ENCODE results near the gene RAB1B.
"Not testable (repeated sequence)": the region's sequence is repeated elsewhere in the genome, so short reads cannot be mapped to it uniquely, and the experiment has no call there.

The RAB1B gene

DNA sequence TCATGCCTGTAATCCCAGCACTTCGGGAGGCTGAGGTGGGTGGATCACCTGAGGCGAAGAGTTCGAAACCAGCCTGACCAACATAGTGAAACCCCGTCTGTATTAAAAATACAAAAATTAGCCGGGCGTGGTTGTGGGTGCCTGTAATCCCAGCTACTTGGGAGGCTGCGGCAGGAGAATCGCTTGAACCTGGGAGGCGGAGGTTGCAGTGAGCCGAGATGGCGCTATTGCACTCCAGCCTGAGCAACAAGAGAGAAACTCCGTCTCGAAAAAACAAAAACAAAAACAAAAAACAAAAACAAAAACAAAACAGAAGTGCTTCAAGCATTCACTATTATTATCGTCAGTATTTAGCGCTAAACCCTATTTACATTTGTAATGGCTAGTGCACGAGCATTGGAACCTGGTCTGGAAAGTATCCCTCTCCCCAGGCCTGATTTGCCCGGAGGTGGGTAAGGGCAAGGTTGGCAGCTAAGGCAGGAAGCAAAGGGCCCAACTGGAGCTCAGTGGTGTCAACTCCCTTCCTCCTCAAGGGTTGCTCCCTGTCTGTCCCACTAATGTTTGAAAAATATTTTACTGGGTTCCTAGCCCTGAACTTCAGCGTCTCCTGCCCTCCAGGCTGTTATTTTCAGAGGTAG, 42.5 kb downstream of the RAB1B start:
- not testable (repeated sequence) for DNase-seq

DNA sequence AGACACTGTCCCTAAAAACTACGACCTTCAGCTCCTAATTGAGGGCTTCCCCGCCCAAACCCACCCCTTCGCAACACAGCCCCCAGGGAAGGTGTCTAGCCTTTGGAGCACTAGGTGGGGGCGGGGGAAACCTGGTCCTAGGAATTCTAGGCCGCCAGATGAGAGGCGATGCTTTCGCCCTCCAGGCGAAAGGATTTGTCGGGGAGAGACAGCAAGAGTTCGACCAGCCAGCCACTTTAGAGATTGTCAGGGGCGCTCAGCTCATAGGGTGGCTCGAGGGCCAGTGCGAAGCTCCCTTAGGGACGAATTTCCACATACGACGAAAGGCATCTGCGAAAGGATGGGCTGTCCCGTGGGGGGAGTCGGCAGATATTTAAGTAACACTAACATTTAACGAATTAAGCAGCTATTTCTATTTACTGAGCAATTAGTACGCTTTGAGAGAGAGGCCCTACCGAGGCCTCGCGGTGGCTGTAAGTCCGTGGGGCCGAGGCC, 43.1 kb downstream of the RAB1B start:
- no peak for DNase-seq

DNA sequence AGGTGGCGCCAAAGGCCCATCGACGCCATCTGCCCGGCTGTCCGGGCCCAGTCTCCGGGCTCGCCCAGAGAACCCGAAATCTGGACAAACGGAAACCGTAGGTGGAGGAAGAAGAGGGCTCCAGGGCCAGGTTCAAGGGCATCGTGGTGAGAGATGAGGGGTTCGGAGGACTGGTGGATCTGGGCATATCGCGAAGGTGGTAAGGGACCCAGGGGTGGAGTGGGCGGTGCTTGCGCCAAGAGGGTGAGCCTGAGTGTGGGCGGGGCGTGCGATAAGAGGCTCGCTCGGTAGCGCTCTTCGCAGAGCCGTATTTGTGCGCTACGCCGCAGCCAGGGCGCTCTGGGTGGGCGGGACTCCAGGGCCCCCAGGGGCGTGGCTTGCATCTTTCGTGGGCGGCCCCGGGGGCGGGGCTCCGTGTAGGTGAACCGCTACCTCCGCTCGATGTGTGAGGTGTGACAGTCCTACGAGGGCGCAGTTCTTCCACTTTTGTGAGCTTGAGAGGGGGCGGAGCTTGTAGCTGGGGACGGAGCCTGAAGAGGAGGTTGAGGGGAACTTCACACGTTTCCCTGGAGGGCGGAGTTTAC, 43.6 kb downstream of the RAB1B start:
- DNase-seq = peak; percentile 89

DNA sequence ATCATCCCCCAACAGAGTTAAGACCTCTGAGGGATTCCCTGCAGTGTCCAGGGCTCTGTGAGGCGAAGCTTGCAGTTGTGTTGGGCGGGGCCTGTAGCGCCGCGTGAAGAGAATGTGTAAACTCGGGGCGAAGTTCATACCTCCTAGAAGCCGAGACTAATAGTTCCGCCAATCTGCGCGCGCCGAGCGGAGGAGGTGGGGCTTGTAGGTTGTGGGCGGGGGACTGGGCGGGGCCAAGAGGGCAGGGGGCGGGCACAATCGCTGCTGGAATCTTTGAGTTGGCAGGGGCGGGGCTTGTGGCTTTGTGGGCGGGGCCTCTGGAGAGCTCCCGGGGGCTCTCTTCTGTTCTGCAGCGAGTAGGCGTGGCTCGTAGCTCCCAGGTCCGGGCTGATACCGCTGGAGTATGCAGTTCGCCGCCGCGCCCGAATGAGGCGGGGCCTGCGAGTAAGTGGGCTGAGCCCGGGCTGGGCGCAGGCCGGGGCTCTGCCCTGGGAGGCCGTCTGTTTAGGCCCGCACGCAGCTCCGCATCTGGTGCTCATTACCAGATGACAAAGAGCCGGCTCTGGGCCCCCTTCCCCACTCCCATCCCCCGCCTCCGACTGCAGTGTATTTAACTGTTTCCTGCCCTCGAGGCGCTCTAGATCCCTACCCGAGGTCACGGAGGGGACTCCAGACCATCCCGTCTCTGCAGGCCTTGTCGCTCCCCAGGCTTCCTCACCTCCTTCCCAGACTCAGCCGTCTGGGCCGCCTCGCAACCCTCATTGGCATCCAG, 44.3 kb downstream of the RAB1B start:
- DNase-seq = peak; percentile 99

DNA sequence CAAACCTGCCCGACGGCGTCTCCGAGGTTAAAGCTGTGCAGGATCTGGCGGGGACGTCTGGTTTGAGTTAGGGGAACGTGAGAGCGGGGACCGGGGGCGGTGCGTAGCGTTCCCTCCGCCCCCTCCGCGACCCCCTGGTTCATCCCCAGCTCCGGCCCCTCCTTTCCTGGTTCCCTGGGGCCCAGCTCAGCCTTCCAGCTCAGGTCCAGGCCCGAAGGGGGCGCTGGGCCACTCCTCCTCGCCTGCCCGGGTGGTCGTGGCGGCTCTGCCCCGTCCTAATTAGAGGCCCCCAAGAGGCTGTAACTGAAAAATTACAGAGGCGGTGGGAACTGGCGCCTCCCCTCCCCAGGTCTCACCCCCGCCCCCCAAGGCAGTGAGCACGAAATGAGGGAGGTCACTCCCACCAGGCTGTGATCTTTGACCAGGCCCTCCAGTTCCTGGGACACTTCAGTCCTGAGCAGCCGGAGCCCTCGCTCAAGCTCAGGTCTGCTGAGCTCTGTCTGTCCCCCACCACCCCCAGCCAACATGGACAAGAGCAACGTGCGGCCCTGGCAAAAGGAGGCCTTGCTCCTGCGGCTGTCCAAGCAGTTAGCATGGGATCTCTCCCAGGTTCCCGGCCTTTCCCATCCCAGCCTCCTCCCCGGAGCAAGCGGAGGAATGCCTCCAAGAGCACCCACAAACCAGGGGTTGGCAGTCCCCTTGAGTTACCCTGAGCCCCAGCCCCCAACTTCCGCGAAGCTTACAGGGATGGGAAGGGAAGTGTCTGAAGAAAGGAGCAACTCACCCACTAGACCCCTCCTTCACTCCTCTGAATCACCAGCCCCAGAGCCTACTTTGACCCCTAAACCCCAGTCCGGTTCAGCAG, 45.1 kb downstream of the RAB1B start:
- DNase-seq = peak; percentile 67

DNA sequence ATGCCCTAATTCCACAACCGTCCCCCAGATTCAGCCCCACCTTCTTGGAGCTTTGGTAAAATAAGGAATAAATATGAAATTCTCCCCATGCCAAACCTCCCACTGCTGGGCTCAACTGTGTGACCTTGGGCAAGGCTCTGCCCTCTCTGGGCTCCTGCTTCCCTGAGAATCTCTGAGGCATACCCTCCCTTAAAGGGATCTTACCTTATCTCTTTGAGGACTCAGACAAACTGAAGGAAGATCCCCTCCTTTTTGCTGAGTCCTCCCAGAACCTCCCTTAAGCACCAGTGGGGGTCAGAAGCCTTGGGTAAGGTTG, 45.7 kb downstream of the RAB1B start:
- no peak for DNase-seq

DNA sequence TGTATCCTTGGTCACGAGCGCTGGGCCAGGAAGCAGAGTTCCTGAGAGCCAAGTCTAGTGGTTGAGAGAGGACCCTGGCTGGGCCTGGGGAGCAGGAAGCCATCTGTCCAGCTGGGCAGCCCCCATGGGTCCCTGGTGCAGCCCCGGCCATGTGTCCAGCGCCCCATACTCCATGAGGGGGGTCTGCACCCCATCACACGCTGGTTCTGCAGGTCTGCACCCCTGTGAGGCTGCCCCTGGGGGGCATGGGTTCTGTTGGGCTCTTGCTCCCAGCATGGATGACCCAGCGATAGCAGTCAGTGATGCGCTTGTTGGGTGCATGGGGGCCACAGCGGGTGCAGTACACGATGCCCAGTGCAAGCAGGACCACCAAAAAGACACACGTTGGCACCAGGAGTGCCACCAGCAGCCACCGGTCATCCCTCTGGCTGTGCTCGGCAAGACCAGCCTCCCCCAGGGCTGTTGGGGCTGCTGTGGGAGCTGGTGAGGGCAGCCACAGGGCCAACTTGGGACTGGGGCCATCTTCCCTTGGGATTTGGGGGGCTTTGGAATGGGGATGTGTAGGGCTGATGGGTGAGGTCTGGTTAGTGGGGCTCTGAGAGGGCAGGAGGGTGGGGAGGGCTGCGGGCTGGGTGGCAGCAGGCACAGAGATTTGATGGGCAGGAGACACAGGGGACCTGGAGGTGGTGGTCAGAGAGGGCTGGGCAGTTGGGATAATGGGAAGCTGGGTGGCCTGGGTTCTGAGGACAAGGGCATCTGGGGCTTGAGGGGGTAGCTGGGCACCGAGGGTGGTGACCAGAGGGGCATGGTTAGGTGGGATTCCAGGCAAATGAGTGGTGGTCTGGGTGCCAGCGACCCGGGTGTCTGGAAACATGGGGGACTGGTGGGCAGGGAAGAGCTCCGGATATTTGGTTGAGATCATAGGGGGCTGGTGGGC, 46.4 kb downstream of the RAB1B start:
- no peak for DNase-seq

DNA sequence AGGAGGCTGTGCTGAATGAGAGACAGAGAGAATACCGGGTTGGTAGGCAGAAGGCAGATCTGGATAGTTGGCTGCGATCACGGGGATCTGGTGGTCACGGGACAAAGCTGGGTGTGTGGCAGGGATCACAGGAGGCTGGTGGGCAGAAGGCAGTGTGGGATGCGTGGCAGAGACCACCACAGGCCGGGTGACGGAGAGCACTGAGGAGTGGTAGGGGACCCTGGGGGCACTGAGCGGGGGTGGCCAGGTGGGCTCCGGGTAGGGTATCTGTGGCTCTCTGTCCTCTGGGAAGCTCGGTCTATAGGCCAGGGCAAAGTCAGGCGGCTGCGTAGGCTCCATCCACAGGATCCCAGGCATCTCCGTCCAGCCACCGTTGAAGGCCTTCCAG, 47.1 kb downstream of the RAB1B start:
- no peak for DNase-seq

DNA sequence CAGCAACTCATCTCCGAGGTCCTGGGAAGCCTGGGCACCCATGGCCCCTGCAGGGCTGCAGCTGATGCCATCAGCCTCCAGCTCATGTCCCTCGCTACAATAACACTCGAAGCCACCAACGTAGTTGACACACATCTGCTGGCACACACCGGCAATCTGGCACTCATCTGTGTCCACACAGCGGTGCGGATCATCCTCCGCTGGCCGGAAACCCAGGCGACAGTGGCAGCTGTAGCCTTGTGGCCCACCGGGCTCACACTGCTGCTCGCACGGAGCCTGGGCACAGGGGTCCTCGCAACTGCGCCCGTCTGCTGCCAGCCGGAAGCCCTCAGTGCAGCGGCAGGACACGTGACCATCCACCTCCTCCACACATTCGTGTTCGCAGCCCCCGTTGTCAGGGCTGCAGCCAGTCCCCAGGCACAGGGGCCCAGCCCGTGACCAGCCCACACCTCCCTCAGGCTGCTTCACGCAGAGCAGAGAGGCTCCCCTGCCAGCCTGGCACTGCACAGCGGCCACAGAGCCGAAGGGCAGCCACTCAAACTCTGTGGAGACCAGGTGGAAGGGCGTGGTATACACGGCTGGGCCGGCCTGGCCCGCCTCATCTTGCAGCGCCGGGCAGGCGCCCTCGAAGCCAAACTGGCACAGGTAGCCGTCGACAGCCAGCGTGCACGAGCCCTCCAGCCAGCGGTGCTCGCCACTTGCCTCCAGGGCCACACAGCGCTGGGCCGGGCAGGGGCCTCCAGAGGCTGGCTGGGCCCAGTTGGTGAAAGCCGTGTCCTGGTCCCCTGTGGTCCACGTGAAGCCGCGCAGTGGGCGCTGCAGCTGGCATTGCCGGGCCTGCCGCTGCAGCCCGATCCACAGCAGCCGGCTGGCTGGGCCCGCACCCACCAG, 47.7 kb downstream of the RAB1B start:
- peak; percentile 8 for DNase-seq

DNA sequence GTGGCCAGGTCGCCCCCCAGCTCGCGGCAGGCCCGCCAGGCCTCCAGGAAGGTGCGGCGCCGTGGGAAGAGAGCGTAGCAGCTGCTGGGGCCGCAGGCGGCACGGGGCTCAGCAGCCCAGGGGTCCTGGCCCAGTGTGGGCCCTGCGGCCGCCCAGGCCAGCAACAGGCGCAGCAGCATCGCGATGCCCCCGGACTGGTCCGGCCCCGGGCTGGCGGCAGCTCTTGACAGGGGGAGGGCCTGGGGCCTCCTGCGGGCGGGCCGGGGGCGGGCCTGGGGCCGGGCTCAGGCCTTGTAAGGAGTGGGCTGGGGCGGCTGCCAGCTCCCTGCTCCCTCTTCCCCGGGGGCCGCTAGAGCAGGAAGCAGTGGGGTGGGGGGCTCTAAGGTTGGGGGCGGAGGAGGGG, 48.4 kb downstream of the RAB1B start, which contains the start of gene CD248:
CD248 (minus strand) TSS at position 196 of the 403 bp plus-strand sequence; CDS start at position 179, 17 bp downstream.
- peak; percentile 71 for DNase-seq

DNA sequence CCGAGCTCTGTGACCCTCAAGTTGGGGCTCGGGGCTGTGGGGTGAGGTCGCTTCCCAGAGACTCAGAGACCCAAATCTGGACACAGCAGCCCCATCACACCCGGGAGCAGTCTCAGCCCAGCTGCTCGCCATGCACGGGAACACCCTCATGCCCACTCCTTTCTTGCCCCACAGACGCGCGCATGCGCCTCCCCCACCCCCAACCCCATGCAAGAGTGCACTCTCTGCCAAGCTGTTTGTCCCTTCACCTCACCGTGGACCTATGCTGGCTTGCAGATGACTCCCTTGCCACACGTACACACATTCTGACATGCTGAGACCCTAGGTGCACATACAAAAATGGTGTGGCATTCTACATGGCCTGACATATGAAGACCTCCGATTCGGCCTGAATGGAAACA, 48.9 kb downstream of the RAB1B start:
- DNase-seq = peak; percentile 60

DNA sequence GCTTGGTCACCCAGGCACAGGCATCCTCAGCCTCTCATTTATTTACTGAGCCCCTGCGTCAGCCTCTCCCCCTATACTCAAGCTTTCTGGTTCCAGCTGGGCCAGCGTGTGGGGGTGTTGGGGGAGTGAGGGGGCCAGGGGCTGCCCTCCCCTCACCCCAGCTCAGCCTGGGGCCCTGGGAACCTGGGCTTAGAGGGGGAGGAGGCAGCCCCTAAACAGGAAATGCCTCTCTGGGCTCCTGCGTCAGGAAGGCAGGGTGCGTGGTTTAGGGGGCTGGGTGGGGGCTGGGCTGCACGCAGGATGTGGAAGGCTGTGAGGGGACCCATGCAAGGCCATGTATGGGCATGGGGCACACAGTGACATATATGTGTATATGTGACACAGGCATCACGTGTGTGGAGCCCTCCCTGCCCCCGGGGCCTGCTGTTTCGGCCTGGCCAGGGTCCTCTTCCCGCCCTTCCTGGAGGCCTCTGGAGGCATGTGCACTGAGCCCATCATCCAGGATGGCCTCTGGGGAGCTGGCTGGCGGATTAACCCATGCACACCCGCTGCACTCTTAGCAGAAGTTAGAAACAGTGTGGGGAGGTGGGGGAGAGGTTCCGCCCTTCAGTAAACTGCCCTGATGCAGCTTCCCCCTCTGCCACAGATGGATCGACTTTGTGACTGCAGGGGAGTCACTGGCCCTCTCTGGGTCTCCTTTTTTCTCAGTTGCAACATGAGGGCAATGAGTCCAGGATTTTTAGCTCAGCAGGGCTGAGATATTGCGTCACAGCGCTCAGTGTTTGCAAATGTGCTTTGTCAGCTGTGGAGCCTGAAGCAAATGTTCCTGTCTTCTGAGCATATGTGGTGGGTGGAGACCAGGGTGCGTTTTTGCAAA, 49.5 kb downstream of the RAB1B start:
- DNase-seq = peak; percentile 90

DNA sequence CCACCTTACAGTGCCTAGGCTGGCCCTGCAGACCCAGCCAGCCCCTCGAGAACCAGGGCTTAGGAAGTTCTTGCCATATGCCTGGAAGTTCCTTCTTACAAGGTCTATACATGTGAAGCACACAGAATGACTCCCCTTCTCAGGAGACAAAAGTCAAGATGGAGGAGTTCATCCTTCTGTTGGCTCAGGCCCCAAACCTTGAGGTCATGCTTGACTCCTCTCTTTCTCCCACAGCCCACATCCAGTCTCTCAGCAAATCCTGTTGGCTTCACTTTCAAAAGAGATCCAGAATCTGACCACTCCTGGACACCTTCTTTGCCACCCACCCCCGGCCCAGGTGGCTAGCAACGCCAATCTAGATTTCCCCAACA, 50.1 kb downstream of the RAB1B start:
- DNase-seq = no peak

DNA sequence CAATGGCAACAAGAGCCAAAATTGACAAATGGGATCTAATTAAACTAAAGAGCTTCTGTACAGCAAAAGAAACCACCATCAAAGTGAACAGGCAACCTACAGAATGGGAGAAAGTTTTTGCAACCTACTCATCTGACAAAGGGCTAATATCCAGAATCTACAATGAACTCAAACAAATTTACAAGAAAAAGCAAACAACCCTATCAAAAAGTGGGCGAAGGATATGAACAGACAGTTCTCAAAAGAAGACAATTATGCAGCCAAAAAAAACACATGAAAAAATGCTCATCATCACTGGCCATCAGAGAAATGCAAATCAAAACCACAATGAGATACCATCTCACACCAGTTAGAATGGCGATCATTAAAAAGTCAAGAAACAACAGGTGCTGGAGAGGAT, 51.9 kb downstream of the RAB1B start:
- not testable (repeated sequence) for DNase-seq

DNA sequence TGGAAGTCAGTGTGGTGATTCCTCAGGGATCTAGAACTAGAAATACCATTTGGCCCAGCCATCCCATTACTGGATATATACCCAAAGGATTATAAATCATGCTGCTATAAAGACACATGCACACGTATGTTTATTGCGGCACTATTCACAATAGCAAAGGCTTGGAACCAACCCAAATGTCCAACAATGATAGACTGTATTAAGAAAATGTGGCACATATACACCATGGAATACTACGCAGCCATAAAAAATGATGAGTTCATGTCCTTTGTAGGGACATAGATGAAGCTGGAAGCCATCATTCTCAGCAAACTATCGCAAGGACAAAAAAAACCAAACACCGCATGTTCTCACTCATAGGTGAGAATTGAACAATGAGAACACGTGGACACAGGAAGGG, 52.3 kb downstream of the RAB1B start:
- not testable (repeated sequence) for DNase-seq

DNA sequence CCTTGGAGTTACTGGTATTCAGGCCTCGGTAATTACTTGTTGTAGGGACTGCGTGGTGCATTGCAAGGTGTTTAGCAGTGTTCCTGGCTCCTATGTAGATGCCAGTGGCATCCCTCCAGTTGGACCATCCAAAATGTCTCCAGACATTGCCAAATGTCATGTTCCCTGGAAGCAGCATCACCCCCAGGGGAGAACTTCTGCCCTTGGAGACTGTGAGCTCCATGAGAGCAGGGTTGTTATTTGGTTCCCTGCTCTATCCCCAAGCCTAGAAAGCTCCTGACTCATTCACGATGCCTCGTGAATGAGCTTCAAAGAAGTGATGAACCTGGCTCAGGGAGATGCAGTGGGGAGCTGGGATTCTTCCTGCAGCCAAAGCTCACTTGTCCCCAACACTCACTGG, 53.2 kb downstream of the RAB1B start:
- DNase-seq = no peak

DNA sequence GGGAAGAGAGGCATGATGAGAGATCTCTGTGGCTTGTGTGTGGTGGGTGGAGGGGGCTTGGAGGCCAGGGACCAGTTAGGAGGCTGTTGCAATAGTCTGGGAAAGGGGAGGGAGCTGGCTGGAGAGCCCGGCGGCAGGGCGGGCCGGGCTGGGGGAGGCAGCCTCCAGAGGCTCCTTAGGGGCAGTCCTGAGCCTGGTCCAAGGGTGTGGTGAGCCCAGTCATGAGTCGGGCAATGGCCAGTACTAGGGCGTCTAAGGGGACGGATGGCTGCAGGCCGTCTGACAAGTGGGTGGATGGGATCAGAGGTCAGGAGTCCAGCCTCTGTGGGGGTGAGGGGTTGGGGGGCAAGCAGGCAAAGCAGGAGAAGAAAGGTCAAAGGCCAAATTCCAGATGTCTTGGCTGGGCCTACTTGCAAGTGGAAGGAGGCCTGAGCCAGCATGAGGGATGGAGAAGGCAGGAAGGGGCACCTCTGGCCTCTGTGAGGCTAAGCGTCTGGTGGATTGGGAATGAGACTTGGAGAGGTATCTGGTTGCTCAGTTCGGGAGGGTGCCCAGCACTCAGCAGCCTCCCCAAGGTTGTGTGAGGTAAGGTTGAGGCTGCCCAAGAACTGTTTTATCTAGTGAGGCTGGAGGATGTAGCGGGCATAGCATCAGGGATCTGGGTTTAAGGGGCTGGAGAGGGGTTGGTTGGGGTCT, 54.4 kb downstream of the RAB1B start:
- peak; percentile 43 for DNase-seq

DNA sequence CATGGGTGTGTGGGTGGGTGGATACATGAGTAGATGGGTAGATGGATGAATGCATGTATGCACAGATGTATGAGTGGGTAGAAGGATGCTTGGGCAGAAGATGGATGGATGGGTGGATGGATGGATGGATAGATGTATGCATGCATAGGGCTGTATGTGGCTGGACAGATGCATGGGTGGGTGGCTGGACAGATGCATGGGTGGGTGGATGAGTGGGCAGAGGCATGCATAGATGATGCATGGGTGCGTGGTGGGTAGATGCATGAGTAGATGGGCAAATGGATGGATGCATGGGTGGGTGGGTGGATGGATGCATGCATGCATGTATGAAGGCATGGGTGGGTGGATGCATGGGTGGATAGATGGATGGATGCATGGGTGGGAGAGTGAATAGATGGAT, 55.2 kb downstream of the RAB1B start:
- DNase-seq = no peak

DNA sequence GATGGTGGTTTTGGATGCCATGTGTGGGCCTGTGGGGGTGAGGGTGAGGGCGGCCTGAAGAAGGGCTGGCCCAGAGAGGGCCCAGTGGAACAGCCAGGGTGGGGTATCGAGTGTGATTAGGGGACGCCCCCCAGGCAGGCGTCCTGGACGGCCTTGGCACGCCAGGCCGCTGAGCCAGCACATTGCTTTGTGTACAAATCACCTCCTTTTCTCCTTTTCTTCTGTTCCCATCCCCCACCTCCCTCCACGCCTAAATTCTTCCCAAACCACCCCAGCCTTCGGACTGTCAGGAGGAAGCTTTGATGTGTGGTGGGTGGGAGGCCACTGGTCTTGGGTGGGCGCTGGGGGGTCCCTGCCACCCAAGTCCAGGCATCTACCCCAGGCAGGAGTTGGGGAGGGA, 56.2 kb downstream of the RAB1B start:
- peak; percentile 46 for DNase-seq
